HepG2 (cell line): Measurements from ENCODE around the gene CISTR. TPM values are rescaled to one million over a fixed set of nuclear protein-coding genes. Genes with fewer than 3 reads are reported as not detected.

Experiments used
- ARNT2 ChIP-seq: sonication (generic); formaldehyde crosslinking; IDR thresholded peaks from 2 replicates; pipeline ENCODE4 v1.8.0; 2022; ENCODE audit warnings: mild to moderate bottlenecking, low read depth, missing genetic modification reagents, moderate library complexity
- ATF4 ChIP-seq, 2 experiments: fragments of 450-650 bp in 1 of 2; sonication (generic) in 1 of 2; formaldehyde crosslinking; IDR thresholded peaks; 2 replicates each; pipeline versions ENCODE4 v1.5.0 to v1.8.0; 2020 to 2022; ENCODE audit warnings: mild to moderate bottlenecking in 1 of 2, missing genetic modification reagents in 1 of 2
- FOXA3 ChIP-seq: IDR thresholded peaks from 2 replicates; pipeline ENCODE4 v1.6.1; 2016; ENCODE audit warnings: missing genetic modification reagents, missing compliant biosample characterization
- GMEB2 ChIP-seq: IDR thresholded peaks from 2 replicates; pipeline ENCODE4 v1.6.1; 2016; ENCODE audit warnings: missing biosample characterization, missing genetic modification reagents, low read depth
- ISL2 ChIP-seq: sonication (generic); formaldehyde crosslinking; IDR thresholded peaks from 2 replicates; pipeline ENCODE4 v1.5.0; 2020; ENCODE audit warnings: missing genetic modification reagents
- NRL ChIP-seq: sonication (generic); formaldehyde crosslinking; IDR thresholded peaks from 2 replicates; pipeline ENCODE4 v1.5.0; 2020; ENCODE audit warnings: missing genetic modification reagents, mild to moderate bottlenecking, moderate library complexity, borderline replicate concordance
- SOX13 ChIP-seq, 3 experiments: fragments of 450-650 bp in 1 of 3; sonication (generic) in 1 of 3; formaldehyde crosslinking in 1 of 3; IDR thresholded peaks in 2 of 3; conservative IDR thresholded peaks in 1 of 3; 2 replicates each; pipeline versions ENCODE4 v1.5.0 to v1.6.1; 2016 to 2020; ENCODE audit warnings: antibody characterized with exemption in 1 of 3, mild to moderate bottlenecking in 1 of 3, missing compliant biosample characterization in 1 of 3, missing genetic modification reagents in 1 of 3, moderate library complexity in 1 of 3
- SPEN ChIP-seq: sonication (generic); formaldehyde crosslinking; IDR thresholded peaks from 2 replicates; pipeline ENCODE4 v1.5.1; 2020; ENCODE audit warnings: low read depth, mild to moderate bottlenecking, missing genetic modification reagents
- TGIF2 ChIP-seq: IDR thresholded peaks from 2 replicates; pipeline ENCODE4 v1.6.1; 2016; ENCODE audit warnings: control low read depth, missing compliant biosample characterization
- THAP11 ChIP-seq: IDR thresholded peaks from 2 replicates; pipeline ENCODE4 v1.6.1; 2016; ENCODE audit warnings: missing biosample characterization, missing genetic modification reagents
- THAP9 ChIP-seq: sonication (generic); formaldehyde crosslinking; IDR thresholded peaks from 2 replicates; pipeline ENCODE4; 2020; ENCODE audit warnings: missing genetic modification reagents, mild to moderate bottlenecking, borderline replicate concordance
- ZNF451 ChIP-seq: sonication (generic); formaldehyde crosslinking; IDR thresholded peaks from 2 replicates; pipeline ENCODE4 v1.5.0; 2020; ENCODE audit warnings: mild to moderate bottlenecking, missing genetic modification reagents
- ZNF501 ChIP-seq: sonication (generic); formaldehyde crosslinking; IDR thresholded peaks from 2 replicates; pipeline ENCODE4 v1.5.1; 2020; ENCODE audit warnings: mild to moderate bottlenecking, moderate library complexity, missing genetic modification reagents
- polyA plus RNA-seq, 8 experiments: library from polyadenylated mRNA; depleted of rRNA in 3 of 8; stranded (reverse) in 7 of 8; unstranded in 1 of 8; fragments of >200 nt; fragmentation: Illumina TruSeq in 4 of 8; extraction: Trizol in 4 of 8; gene quantifications; 2 replicates each; pipeline versions ENCODE4 v1.2.1 to v1.2.3, GENCODE V29; 2011 to 2016; ENCODE audit warnings: low read depth in 4 of 8, missing spikeins in 1 of 8, mixed read lengths in 1 of 8; ENCODE audit not compliant: insufficient read depth in 1 of 8
- total RNA-seq, 5 experiments: library from RNA; depleted of rRNA; stranded (reverse); fragments of >200 nt; fragmentation: Illumina TruSeq; extraction: Trizol; gene quantifications; 2 replicates each; pipeline ENCODE4 v1.2.3, GENCODE V29; 2016; ENCODE audit warnings: low read depth in 1 of 5
- TF ChIP-seq, protein P1 (sequence below): sonication (generic); formaldehyde crosslinking; IDR thresholded peaks from 2 replicates; pipeline ENCODE4 v1.4.0; 2020; ENCODE audit warnings: missing genetic modification reagents, borderline replicate concordance

The CISTR gene
- total and polyA plus RNA-seq, 2 of the 13 experiments (the other 11 are each of a cell fraction or from before 2014, with no cell fraction given) = not detected

GRCh38 chr12:53727310-53728041 lies 24.3 kb downstream of the CISTR start, which contains the start of gene CALCOCO1 (continued):
- peak; percentile 94 for TF ChIP-seq GMEB2 (CRISPR knock-in tag)
- TF ChIP-seq ISL2 = peak; percentile 38; the same call in 1 of the 2 replicates
- TF ChIP-seq FOXA3 (CRISPR knock-in tag) = peak; percentile 29
- TF ChIP-seq SPEN (CRISPR knock-in tag) = 0 out of 2 replicates have a peak, but pooled peaks have one; percentile 36
- TF ChIP-seq ZNF451 (CRISPR knock-in tag) = 0 out of 2 replicates have a peak, but pooled peaks have one; percentile 61
- TF ChIP-seq NRL (CRISPR knock-in tag) = no peak
- peak; percentile 99 for TF ChIP-seq THAP11 (CRISPR knock-in tag)
- TF ChIP-seq SOX13 (IDR thresholded peaks at IDR 0.05) = 0 out of 2 replicates have a peak, but pooled peaks have one; percentile 8
- TF ChIP-seq SOX13 (CRISPR knock-in tag; conservative IDR thresholded peaks at IDR 0.05 in 1 of 2, IDR thresholded peaks at IDR 0.05 in 1 of 2) = no peak; a peak in 1 of 4 replicates
- peak; percentile 83 for TF ChIP-seq ZNF501 (CRISPR knock-in tag)
- TF ChIP-seq ATF4 (CRISPR knock-in tag; IDR thresholded peaks at IDR 0.05) = 0 out of 4 replicates have a peak, but pooled peaks of 1 of the 2 experiments have one; percentile 16
- TF ChIP-seq ARNT2 (CRISPR knock-in tag) = peak; percentile 79; the same call in 1 of the 2 replicates
- TF ChIP-seq, protein P1, sequence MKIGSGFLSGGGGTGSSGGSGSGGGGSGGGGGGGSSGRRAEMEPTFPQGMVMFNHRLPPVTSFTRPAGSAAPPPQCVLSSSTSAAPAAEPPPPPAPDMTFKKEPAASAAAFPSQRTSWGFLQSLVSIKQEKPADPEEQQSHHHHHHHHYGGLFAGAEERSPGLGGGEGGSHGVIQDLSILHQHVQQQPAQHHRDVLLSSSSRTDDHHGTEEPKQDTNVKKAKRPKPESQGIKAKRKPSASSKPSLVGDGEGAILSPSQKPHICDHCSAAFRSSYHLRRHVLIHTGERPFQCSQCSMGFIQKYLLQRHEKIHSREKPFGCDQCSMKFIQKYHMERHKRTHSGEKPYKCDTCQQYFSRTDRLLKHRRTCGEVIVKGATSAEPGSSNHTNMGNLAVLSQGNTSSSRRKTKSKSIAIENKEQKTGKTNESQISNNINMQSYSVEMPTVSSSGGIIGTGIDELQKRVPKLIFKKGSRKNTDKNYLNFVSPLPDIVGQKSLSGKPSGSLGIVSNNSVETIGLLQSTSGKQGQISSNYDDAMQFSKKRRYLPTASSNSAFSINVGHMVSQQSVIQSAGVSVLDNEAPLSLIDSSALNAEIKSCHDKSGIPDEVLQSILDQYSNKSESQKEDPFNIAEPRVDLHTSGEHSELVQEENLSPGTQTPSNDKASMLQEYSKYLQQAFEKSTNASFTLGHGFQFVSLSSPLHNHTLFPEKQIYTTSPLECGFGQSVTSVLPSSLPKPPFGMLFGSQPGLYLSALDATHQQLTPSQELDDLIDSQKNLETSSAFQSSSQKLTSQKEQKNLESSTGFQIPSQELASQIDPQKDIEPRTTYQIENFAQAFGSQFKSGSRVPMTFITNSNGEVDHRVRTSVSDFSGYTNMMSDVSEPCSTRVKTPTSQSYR (CRISPR knock-in tag) = peak; percentile 85
- TF ChIP-seq TGIF2 = peak; percentile 57; the same call in 1 of the 2 replicates
- TF ChIP-seq THAP9 (CRISPR knock-in tag) = 0 out of 2 replicates have a peak, but pooled peaks have one; percentile 71
